NCI-H748 (cell line): ENCODE results near the gene RASA3.

Source experiments
- DNase-seq: peaks from one replicate; lab custom pipeline; 2025; ENCODE audit not compliant: unreplicated experiment; lab: John Stamatoyannopoulos, UW

RASA3 gene

DNA sequence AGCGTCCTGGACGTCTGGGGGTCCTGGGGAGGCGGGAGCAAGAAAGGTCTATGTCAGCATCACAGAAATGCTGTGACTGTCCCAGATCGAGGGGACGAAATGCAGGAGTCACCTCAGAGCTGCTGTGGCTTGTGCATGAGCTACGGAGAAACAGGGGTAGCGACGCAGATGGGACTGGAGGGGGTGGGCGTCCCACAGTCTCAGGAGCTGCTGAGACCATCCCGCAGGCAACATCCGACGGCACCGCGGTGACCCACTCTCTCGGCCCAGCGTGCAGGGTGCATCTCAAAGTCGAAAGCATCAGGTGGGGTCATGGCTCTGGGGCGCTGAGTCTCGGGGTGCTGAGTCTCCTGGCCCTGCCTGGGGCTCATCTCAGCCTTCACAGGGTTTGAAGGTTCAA is 121.2 kb downstream of the RASA3 start:
- no peak for DNase-seq

DNA sequence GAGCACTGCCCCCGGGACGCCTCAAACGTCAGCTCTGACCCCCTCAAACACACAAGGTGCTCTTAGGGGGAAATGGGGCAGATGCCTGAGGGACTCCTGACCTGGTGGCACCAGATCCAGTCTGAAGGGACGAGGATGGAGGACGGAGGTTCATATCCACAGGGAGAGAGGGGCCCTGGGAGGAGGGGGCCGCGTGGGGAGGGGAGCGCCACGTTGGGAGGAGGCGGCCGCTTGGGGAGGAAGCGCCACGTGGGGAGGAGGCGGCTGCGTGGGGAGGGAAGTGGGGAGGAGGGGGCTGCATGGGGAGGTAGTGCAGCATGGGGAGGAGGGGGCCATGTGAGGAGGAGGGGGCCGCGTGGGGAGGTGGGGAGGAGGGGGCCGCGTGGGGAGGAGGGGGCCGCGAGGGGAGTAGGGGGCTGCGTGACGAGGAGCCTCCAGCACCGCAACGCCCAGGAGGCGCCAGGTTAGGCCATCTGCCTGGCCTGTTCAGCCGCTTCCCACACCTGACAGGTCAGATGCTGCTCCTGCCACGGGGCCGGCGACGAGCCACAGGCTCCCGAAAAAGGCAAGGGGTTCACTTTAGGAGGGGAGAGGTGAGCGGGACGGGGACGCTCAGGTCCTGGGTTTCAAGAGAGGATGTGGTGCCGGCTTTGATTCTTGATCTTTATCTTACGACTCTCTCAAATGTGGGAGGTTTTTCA is 121.9 kb downstream of the RASA3 start:
- no peak for DNase-seq

GRCh38 chr13:114009590-114010400 is 122.6 kb downstream of the RASA3 start:
- DNase-seq = no peak

DNA sequence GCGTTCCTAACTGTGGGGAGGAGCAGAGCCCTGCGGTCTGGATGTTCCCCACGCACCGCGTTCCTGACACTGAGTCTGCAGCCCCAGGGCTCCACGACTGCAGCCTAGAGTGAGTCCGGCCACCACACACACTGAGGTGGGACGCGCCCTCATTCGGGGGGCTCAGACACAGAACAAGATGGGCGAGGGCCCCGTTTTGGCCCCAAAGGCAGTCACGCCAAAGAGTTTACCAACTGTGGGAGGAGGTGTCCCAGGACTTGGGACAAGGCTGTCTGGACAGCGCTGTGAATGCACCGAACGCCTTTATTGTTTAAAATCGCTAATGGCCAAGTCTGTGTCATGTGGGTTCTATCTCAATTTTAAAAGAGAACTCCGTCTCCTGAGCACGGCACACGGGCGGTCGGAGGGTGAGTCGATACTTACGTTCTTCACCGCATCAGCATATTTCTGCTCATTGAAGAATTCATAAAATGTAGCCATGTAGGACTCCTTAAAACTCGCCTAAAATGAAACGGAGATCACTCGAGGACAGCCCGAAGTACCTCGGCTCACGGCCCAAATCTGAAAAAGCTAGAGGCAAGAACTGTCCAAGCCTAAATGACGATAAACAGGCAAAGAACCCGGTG is 123.3 kb downstream of the RASA3 start:
- DNase-seq = no peak

GRCh38 chr13:114007566-114007965 is 124.9 kb downstream of the RASA3 start:
- DNase-seq = no peak

DNA sequence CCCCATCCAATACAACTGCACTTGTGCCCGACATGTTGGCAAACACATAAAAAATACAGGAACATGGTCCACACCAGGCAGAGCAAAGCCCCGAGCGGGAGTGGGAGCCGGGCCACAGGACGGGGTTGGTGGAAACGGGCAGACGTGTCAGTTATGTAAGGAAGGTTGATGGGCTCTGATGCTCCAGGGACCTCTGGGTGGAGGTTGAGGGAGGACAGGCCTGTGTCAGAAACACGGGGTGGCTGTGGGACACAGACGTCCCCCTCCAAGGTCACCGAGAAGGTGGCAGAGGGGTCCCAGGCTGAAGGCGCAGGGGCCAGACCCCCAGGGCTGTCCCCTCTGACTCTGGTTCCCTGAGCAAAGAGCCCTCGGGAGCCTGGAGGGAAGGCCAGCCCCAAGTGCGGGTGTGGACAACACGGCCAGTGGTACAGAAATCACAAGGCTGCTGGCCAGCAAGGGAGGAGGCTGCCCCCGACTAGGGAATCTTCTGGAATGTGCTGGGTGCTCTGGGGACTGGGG is 127.2 kb downstream of the RASA3 start:
- DNase-seq = no peak

DNA sequence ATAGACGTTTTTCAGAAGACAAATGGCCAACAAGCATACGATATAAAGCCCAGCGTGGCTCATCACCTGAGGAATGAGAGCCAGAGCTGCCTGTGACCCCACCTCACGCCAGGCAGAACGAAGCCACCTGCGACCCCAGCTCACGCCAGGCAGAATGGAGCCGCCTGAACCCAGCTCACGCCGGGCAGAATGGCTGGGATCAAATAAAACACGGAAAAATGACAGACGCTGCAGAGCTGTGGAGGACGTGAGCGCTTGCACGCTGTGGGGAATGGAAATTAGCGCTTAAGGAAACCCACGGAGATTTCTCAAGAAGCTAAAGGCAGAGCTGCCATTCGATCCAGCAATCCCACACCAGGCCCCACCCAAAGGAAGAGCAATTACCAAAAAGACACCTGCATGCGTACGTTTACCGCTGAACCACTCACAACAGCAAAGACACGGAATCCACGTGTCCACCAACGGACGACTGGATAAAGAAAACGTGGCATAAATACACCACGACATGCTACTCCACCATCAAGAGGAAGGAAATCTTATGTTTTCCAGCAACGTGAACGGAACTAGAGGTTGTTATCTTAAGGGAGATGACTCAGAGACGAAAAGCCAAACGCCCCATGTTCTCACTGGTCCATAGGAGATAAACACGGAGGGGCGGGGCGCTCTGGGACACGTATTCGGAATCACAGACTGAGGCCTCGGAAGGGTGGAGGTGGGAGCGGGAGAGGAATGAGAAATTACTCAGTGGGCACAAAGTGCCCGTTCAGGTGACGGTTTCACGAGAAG is 127.8 kb downstream of the RASA3 start:
- DNase-seq = peak; percentile 26

DNA sequence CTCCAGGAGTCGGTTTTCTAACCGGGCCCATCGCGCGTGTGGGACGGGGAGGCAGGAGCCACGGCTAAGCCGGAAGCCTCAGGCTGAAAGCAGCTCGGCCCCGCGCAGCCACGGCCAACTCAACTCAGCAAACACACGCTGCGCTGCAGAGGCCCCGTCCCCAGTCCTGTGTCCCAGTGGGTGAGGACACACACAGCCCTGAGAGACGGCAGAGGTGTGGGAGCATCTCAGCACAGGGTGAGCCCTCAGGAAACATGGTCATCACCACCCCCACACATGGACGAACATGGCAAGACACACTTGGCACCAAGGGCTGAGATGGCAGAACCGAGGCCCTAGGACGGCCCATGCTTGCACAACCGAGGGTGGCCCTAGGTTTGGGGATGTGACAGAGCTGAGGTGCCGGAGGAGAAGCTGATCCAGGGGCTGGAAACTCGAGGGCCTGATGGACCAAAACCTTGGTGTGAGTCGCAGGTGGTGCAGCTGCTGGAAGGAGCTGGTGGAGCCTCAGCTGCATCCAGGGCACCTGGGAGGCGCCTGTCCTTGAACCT is 129.6 kb downstream of the RASA3 start:
- DNase-seq = no peak

DNA sequence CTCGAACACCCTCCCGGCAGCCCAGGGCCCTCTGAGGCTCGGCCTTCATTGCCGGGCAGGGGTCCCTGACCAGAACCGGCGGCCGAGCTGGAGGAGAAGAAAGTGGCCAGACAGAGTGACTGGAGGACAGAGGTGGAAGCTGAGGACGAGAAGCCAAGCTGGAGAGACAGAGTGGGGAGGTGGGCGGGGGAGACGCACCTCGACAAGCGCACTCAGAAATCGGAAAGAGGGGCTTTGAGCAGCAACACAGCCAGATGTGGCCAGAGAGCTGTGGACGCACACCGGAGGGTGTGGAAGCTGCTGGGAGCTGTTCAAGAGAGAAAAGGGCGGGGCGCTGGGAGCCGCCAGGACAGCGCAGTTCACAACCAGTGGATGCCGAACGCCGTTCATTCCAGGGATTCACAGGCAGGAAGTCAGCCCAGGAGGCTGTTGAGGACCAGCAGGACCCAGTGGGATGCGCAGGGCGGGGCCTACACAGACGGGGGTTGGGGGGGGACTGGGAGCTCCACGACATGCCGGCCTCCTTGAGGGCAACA is 130.3 kb downstream of the RASA3 start:
- peak; percentile 62 for DNase-seq

DNA sequence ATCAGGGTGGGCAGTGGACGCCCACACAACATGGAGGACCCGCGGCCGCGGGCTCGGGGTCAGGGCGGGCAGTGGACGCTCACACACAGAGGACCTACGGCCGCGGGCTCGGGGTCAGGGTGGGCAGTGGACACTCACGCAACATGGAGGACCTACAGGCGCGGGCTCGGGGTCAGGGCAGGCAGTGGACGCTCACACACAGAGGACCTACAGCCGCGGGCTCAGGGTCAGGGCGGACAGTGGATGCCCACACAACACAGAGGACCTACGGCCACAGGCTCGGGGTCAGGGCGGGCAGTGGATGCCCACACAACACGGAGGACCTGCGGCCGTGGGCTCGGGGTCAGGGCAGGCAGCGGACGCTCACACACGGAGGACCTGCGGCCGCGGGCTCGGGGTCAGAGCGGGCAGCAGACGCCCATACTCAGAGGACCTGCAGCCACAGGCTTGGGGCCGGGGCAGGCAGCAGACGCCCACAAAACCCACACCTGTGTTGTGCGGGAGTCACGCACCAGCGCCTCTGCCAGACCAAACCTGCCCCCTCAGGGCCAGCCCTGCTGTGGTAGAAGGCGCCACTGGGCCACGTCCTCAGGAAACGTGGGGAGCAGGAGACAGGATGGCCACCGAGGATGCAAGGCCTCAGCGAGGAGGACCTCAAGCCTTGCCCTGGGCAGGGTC is 131.0 kb downstream of the RASA3 start:
- no peak for DNase-seq

- no peak for DNase-seq
Observed at GRCh38 chr13:114000151-114001040, 132.0 kb downstream of the RASA3 start.

DNA sequence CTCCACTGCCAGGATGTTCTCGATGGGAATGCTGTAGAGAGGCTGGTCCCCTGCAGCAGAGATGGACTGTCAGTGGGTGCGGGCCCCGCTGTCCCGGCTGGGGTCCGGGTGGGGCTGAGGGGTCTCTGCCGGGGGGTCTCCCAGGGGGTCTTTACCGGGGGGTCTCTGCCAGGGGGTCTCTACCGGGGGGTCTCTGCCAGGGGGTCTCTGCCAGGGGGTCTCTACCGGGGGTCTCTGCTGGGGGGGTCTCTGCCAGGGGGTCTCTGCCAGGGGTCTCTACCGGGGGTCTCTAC is 132.9 kb downstream of the RASA3 start:
- DNase-seq = no peak

GRCh38 chr13:113998781-113999617 is 133.4 kb downstream of the RASA3 start:
- DNase-seq = no peak

DNA sequence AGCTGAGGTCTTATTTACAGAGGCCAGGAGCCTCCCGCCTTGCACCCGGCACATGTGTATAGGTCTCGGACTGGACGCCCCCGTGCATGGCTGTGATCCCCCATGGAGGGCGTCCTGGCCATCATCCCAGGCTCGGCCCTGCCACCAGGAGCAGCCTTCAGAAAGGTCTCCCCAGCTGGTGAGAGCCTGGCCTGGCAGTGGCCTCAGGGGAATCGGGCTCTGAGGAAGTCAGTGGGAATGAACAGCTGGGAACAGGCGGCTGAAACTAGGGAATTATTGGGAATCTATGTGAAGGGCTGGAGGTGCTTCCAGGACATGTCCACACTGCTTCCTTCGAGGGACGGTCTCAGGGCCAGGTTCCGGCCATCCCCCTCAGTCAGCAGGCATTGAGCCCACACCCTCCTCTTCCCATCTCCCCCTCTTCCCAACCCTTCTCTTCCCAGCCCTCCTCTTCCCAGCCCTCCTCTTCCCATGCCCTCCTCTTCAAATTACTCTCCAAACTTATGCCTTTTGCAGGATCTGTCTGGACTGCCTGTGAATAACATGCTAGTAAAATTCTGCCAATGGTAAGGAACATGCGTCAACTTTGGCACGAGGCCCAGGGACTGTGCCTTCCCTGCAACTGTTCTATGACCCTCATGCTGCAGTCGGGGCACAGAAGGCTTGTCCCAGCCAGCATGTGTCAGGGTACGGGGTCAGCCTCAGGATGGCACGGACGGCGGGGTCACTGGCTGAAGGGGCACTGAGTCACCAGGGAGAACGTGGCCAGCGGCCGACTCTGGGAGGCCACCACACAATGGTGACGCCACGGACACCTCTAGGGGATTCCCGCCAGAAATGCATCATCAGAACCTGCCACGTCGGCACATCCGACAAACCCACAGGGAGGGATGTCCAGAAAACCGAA is 134.3 kb downstream of the RASA3 start:
- DNase-seq = no peak

GRCh38 chr13:113996912-113997745 is 135.3 kb downstream of the RASA3 start:
- DNase-seq = no peak
